T-helper 1 cell (primary cell): ENCODE data around the gene PARD6B.
"Not testable (repeated sequence)": the region's sequence is repeated elsewhere in the genome, so short reads cannot be mapped to it uniquely, and the experiment has no call there.

Experiments
- DNase-seq, 5 donors: peaks; one replicate each; pipeline ENCODE4 v3.0.0-alpha.2; 2012 to 2020

The PARD6B gene

GRCh38 chr20:50776122-50776817, 44.9 kb downstream of the PARD6B start:
- no peak for DNase-seq

DNA sequence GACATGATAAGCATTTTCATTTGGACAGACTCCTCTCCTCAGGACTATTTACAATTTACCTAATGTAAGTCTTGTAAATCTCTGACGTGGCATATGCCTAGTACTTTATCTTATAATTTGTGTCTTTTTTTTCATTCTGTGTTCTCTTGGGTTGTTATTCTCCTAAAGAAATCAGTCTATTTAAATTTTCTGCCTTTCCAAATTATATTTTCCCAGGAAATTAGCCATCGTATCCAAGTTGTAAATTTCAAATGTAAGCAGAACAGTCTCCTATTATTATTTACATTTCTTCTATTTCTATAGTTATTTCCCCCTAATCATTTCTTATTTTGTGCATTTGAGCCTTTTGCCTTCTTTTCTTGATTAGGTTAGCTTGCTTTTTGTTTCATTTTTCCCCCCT, 46.0 kb downstream of the PARD6B start:
- DNase-seq: no peak

- not testable (repeated sequence) for DNase-seq
These were observed 47.6 kb downstream of the PARD6B start for GRCh38 chr20:50778994-50779393.

DNA sequence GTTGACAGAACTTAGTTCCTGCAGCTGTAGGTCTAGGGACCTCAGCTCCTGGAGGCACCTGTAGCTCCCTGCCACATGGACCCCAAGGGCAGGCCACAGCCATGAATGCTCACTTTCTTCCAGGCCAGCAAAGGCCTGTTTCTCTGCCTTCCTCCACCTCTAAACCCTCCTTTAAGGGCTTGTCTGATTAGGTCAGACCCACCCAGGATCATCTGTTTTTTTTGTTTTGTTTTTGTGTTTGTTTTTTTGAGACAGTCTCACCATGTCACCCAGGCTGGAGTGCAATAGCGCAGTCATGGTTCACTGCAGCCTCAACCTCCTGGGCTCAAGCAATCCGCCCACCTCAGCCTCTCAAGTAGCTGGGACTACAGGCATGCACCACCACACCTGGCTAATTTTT, 52.0 kb downstream of the PARD6B start:
- no peak for DNase-seq

DNA sequence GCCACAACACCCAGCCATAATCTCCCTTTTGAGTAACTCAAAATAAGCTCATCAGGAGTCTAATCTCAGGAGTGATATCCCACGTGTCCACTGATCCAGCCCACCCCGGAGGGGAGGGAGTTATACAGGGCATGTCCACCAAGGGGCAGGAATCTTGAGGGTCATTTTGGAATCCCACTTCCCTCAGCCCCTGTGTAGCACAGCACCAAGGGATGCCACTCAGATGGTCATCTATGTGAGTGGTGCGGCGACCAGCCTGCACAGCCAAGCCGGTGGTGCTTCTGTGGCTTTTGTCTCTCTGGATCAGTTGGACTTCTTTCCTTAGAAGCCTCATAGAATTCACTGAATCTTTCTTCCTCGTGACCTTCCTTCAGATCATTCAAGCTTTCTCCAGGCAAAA, 52.5 kb downstream of the PARD6B start:
- DNase-seq: no peak

DNA sequence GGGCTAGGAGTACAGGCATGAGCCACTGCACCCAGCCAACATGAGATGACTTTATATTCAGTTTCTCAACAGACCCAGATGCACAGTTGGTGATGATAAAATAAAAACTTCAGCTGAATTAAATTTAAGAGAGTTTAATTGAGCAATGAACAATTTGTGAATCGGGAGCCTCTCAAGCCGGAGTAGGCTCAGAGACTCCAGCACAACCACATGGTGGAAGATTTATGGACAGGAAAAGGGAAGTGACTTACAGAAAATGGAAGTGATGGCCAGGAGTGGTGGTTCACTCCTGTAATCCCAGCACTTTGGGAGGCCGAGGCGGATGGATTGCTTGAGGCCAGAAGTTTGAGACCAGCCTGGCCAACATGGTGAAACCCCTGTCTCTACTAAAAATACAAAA, 53.1 kb downstream of the PARD6B start:
- DNase-seq: no peak

- no peak for DNase-seq
These were observed 55.3 kb downstream of the PARD6B start for GRCh38 chr20:50786703-50787102.

- DNase-seq: no peak
These were observed 55.8 kb downstream of the PARD6B start for GRCh38 chr20:50787181-50787580.

DNA sequence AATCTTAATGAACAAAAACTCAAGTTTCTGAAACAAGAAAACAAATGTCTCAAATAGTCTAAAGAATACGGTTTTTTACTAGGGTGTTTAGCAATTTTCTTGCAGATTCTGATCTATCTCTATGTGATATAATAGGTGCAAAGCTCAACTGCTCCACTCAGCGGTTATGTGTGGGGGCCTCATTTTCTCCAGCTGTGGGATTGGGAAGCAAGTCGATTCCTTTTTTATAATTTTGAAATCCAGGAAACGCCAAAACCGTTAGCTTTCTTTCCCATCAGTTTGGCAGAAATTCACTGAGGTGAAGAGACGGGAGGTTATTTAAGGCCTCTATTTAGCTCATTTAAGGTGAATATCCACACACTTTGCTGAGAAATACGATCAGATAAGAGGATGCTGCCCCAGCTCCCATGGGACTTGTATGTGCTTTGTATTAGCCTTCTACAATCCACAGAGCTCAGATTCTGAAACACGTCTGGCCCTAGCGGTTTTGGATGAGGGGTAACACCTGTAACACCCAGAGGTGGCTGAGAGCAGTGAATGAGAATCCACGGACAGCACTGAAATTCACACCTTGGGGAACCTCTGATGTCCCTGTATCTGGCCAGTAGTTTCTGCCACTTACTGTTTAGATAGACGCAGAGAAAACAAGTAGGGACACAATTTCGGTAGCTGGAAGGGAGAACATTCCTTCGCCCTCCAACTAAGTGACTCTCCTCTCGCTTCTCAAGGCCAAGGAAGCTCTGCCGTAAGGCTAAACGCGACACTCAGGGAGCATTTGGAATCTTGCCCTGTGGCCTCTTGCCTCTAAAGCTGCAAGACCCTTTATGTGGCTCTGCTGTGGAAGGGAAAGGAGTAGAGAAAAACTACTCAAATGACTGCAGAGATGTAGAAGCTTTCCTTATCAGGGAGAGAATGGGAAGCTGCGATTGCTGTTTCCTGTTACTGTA, 56.9 kb downstream of the PARD6B start:
- no peak for DNase-seq

GRCh38 chr20:50789968-50790650, 58.7 kb downstream of the PARD6B start:
- no peak for DNase-seq

DNA sequence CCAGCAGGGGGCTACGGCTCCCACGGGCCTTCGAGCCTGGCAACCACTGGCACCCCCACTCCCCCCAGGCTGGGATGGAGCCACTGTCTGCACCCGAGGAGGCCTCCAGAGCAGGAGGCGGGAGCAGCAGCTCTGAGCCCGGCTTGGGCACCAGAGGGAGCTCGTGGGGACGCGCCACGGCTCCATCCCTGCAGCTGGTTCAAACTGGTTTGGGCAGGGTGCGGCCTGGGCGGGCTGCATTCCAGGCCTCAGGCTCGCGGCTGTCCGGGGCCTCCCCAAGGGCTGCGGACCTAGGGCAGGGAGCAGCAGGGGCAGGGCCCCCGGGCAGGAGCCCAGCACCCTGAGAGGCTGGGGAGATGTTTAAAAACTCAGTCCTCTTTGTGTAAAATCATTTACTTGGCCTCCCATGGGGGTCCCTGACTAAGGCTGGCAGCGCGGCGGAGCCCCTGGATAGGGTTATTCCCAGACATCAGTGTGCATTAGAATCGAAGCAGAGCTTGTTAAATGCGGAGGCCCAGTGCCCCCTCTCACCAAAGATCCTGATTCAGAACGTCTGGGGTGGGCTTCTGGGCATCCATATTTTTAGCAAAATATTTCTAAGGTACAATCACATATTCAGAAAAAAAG, 59.4 kb downstream of the PARD6B start:
- DNase-seq: peak; percentile 46 to 84 (median 63)

DNA sequence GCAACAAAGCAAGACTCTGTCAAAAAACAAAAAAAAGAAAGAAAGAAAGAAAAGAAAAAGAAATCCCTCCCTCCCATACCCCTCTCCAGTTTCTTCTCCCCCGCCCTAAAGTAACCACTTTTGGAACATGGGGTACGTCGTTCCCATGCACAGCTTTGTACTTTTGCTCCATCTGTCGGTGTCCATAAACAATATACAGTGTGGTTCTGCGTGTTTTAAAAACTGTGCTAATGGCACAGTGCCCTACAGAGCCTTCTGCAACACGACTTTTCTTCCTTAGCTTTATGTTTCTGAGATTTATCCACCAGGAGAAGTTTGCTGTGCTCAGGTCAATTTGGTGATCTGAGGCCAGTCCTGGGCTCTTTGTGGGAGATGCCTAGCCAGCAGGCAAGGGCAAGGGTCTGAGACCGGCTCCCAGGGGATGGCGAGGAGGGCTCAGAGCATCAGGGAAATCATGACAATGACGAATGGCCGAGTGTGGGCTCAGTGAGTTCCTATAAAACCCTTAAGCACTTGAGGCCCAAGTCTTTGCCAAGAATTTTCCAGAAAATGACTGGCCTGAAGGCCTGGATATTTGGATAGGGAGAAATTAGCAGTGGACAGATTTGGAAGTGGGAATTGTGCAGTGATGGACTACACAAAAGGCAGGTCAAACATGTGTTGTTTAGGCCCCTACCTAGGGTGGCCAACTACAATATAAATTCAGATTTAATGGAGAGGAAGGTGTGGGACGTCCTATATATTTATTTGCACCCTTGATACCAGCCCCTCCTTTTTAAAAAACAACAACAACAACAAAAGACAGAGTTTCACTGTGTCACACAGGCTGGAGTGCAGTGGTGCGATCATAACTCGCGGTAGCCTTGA, 61.6 kb downstream of the PARD6B start:
- no peak for DNase-seq

- DNase-seq: peak in 3 of 5 donors; percentile 12 to 51 (median 19)
These were observed 62.2 kb downstream of the PARD6B start for GRCh38 chr20:50793575-50794016.

- no peak for DNase-seq
These were observed 62.9 kb downstream of the PARD6B start for GRCh38 chr20:50794181-50794845.

DNA sequence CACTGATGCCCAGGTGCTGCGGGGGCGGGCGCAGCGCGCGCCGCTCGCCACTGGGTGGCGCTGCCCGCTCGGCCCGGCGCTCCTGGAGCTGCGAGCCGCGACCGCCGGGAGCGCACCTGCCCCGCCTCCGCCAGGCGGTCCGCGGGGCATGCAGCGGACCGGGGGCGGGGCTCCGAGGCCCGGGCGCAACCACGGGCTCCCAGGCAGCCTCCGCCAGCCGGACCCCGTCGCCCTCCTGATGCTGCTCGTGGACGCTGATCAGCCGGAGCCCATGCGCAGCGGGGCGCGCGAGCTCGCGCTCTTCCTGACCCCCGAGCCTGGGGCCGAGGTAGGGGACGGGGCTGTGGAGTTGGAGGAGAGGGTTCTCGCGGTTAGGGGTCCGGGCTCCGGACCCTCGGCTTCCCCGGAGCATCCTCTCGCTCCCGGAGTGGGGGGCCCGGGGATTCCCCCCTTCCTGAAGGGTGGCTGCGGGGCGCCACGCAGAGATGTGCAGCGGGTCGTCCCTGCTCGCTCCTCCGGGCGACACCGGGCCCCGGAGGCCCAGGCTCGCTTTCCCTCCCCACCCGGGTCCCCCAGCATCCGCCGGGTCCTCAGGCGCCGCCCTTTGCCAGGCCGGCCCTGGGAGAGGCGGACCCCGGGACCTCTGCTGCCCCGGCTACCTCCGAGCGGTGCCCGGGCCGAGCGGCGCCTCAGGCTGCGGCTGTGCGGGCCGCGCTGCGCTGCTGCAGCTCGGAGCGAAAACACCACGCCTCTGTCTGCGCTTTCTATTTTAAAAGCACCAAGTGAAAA, 63.7 kb downstream of the PARD6B start, which contains the start of gene BCAS4:
Gene BCAS4, plus strand, starts transcription at position 216 of the 789 bp plus-strand sequence. Its CDS starts 23 bp downstream, at position 239.
- DNase-seq: peak; percentile 63 to 85 (median 72)

DNA sequence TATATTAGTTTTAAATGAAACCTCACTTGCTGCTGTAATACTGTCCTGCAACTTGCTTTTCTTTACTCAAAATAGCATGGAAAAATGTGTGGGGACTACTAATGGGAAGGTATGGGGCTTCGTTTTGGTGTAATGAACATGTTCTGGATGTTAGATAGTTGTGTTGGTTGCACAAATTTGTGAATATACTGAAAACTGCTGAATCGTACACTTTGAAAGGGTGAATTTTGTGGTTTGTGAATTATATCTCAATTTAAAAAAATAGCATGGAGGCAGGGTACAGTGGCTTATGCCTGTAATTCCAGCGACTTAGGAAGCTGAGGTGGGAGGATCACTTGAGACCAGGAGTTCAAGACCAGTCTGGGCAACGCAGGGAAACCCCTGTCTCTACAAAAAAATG, 65.8 kb downstream of the PARD6B start:
- DNase-seq: no peak

DNA sequence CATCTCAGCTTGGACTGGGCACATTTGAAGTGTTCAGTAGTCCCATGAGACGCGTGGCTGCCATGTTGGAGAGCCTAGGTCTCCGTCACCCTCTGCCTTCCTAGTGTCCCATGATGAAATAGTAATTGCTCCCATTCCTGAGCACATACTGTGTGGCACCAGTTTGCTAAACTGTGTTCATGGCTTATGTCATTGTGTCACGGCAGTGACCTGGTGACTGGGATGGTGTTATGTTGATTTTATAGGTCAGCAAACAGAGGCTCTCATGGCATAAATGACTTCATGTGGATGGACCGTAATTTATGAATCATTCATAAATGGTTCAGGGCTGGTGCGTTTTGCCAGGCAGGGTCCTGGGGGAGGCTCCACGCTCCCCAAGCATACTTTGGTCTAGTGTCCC, 67.3 kb downstream of the PARD6B start:
- no peak for DNase-seq

GRCh38 chr20:50799176-50799889, 68.0 kb downstream of the PARD6B start:
- DNase-seq: no peak

GRCh38 chr20:50799890-50800550, 68.6 kb downstream of the PARD6B start:
- no peak for DNase-seq
